ENCODE results near the gene FAM20A.

Gene FAM20A

DNA sequence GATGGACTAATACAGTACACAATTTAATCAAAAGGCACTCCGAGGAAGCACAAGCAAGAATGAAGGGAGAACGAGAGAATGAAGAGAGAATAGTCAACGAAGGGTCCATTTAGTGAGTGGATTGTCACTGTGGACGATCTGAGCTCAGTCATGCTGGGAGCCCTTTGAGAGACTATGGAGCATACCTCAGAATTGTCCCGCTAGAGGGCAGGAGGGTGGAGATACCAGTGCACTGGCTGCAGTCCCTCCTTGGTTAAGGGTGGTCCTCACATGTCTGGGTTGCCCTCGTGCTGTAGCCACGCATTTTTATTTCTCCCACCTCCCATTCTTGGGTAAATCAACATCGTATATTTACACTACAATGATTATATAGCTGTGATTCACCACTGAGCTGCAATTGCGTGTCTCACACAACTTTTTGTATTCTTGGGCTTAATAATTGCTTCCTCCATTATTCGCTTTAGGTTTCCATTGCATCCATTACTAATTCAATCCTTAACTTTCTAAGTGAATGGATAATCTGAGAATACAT is 33.2 kb upstream of the FAM20A start:
- H3K4me3 ChIP-seq (ENCODE audit: low read depth, low read length), result no peak overlapping the region
- no peak for TF ChIP-seq CTCF (IDR thresholded peaks at IDR 0.05; ENCODE audit: borderline replicate concordance, insufficient read depth, low read depth, low read length)

DNA sequence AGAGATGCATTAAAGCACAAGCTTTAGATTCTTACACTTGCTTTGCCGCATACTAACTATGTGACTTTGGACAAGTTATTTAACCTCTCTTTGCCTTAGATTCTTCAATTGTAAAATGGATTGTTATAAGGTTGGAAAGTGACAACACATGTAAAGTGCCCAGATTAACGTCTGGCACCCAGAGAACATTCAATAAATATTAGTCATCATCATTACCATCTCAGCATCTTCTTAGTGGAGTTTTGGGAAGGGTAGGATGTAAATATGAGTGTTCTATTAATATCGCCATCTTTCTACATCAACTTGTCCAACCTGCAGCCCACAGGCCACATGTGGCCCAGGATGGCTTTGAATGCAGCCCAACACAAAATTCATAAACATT is 27.4 kb upstream of the FAM20A start:
- no peak for TF ChIP-seq CTCF (IDR thresholded peaks at IDR 0.05; ENCODE audit: borderline replicate concordance, insufficient read depth, low read depth, low read length)
- H3K4me3 ChIP-seq (ENCODE audit: low read depth, low read length), result no peak overlapping the region

DNA sequence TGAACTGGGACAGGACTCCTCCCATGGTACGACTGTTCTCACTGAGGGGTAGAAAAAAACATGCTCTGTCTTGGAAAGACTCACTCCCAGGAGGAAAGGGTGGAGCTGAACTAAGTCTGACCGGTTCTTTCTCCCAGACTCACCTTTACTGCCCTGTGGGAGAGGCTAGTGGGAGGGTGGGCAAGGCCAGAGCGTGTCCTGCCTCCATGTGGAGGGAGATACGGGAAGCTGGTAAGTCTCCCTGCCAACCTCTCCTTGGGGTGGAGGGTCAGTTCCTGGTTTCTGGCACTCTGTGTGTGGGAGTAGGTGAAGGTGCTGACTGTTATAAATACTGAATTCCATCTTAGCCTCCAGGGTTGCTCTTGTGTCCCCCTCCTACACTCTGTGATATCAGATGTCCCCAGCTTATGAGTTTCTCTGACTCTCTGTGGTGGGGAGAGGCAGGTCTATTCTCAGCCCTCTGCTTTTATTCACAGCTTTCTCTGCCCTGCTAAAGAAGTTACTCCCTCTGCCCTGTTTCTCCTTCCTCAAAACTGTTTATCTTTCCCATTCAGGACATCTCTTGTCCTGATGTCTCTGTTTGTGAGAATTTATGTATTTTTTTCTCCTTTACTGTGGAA is 26.9 kb upstream of the FAM20A start:
- no peak overlapping the region for H3K4me3 ChIP-seq (ENCODE audit: low read depth, low read length)
- no peak for TF ChIP-seq CTCF (IDR thresholded peaks at IDR 0.05; ENCODE audit: borderline replicate concordance, insufficient read depth, low read depth, low read length)

DNA sequence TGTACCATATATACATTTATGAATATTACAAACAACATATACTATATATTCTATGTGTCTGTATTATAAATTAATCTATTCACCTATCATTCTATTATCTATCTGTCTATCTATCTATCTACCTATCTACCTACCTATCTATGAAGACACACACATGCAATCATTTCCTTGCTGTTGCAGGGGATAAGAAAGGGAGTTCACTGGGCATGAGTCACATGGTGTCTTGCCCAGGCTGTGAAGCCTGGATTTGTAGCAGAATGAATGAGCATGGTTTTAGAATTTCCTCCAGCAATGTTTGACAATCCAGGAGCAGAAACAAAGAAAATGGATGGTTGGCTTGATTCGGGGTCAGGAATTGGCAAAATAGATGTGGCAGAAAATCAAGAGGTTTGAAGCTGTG is 23.2 kb upstream of the FAM20A start:
- TF ChIP-seq CTCF (IDR thresholded peaks at IDR 0.05; ENCODE audit: borderline replicate concordance, insufficient read depth, low read depth, low read length), result no peak
- no peak overlapping the region for H3K4me3 ChIP-seq (ENCODE audit: low read depth, low read length)

DNA sequence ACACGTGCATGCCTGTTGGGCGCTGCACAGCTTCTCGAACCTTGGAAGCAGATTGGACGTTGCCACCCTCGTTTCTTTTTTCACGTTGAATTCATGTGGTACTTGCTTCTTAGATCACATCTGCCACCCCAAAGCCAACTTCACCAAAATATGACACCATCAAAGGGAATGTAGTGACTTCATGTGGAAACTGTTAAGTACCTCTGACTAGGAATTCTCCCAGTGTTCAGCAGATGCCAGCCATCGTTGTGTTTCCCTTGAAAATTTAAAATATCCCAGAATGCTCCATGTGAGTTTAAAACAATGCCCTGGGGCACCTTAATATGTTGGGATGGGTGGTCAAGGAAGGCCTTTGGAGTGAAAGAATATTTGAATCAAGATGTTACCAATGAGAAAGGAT is 22.6 kb upstream of the FAM20A start:
- TF ChIP-seq CTCF (IDR thresholded peaks at IDR 0.05; ENCODE audit: borderline replicate concordance, insufficient read depth, low read depth, low read length), result no peak
- H3K4me3 ChIP-seq (ENCODE audit: low read depth, low read length), result no peak overlapping the region

- no peak overlapping the region for H3K4me3 ChIP-seq (ENCODE audit: low read depth, low read length)
- no peak for TF ChIP-seq CTCF (IDR thresholded peaks at IDR 0.05; ENCODE audit: borderline replicate concordance, insufficient read depth, low read depth, low read length)
Observed at GRCh38 chr17:68622423-68622822, 21.3 kb upstream of the FAM20A start.

DNA sequence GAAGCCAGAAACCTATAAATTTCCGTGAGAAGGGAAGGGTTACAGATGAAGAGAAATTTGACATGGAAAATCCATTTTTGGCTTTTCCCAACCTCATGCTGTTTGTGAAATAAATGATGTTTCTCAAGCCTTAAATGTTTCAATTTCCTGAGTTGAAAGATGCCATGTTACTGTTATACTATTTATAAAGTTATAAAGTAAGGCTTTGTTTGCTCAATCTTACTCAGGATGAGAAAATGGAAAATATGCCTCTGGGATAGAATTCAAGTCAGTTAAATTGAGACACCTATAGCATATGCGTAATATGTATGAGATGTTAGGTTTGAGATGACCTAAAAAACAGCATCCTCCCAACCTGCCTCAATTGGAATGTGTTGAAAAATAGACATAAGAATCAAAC is 19.9 kb upstream of the FAM20A start:
- no peak for TF ChIP-seq CTCF (IDR thresholded peaks at IDR 0.05; ENCODE audit: borderline replicate concordance, insufficient read depth, low read depth, low read length)
- H3K4me3 ChIP-seq (ENCODE audit: low read depth, low read length), result no peak overlapping the region
